Activated T-cell treated with anti-CD3 and anti-CD28 coated beads for 48 hours (primary cell): ENCODE data around the gene TMSB4X.
"Not testable (repeated sequence)": the region's sequence is repeated elsewhere in the genome, so short reads cannot be mapped to it uniquely, and the experiment has no call there.

Experiments
- DNase-seq: peaks from one replicate; pipeline ENCODE4 v3.0.0-alpha.2; 2020; ENCODE audit warnings: low read depth

The TMSB4X gene

DNA sequence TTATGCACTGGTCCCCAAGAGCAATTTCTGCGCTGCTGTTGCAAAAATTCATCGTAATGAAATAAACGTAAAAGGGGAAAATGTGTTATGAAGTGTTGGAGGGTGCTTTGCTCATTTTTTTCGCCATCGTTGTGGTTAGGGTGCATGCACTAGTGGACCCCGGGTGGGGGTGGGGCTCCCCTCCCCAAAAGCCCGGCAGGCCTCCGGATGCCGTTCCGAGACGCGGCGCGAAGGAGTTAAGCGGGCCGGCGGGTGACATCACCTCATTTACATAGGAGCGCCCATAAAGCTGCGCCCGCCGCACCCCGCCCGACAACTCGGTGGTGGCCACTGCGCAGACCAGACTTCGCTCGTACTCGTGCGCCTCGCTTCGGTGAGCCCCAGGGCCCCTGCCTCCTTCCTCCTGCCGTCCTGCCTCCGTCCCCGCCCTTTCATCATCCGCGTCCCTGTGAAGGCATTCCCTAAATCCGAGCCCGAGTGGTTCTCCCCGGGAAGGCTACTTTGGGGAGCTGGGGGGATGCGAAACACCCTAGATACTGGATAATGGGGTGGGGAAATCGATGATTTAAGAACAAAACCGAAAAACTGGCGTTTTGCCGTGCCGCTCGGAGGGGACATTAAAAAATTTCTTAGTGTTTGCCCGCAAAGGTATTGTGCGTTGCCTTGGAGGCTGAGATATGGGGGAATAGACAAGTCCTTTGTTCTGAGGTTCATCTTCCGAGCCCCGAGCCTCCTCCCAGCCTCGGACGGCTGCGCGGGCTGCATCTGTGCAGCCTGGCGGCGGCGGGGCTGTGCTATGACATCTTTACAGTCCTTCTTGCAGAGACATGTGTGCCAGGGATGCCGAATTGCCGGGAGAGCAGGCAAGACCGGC lies at the start of gene TMSB4X:
Gene TMSB4X, plus strand, starts transcription at position 315 of the 874 bp plus-strand sequence.
- peak; percentile 77 for DNase-seq

DNA sequence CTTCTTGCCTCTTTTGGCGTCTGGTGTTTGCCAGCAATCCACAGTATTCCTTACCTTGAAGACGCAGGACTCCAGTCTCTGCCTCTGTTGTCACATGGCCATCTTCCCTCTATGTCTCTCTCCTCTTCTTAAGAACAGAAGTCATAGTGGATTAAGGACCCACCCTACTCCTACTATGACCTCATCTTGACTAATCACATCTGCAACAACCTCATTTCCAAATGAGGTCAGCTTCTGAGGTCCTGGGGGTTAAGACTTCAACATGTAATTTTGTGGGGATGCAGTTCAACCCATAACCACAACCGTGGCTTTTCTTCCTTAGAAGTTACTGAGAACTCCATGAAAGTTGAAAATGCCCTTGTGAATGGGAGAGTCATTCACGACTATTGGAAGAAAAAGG lies 45.2 kb upstream of the TMSB4X start:
- no peak for DNase-seq

DNA sequence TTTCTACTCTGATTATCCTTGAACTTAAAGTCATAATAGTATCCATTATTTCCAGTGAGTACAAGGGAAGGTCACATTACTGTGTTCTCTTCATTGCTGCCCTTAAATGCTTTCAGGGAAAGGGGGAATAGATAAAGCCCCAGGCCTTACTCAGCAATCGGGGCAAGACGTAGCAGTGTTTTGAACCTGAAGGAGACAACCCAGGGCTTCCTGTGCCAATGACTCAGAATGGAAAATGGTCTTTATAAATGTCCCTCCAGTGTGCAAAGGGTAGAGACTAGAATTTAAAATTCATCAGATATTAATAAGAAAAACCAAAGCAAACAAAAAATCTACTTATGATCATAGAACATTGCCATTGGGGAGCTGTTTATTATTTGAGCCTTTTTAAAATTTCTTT lies 44.8 kb upstream of the TMSB4X start:
- no peak for DNase-seq

DNA sequence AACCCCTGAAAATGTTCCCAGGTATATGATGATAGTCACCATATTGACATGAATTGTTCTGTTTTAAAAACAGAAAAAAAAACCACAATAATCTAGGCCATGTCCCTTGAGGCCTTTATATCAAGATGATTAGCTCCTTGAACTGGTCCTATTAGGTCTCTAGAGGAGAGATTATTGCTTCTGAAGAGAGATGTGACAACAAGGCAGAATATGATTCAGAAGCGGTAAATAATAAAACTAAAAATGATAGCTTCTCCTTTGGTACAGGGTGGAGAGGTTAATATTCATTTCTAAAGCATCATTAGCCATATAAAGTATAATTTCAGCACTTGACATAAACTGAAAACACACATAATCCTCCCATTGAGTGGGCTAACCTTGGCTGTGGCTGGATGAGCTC lies 42.7 kb upstream of the TMSB4X start:
- no peak for DNase-seq

DNA sequence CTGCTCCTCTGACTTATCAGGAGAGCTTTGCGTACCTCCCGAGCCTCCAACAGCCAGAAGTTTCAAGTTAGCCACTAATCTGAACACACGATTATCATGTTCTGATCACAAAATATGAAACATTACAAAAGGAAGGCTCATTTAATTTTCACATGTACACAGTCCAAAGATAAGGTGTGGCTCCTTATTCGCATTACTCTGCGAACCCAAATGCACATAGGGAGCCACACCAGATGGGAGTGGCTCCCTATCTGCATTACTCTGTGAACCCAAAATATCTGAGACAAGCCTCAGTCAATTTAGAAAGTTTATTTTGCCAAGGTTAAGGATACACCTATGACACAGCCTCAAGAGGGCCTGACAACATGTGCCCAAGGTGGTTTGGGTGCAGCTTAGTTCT lies 40.1 kb upstream of the TMSB4X start:
- no peak for DNase-seq

DNA sequence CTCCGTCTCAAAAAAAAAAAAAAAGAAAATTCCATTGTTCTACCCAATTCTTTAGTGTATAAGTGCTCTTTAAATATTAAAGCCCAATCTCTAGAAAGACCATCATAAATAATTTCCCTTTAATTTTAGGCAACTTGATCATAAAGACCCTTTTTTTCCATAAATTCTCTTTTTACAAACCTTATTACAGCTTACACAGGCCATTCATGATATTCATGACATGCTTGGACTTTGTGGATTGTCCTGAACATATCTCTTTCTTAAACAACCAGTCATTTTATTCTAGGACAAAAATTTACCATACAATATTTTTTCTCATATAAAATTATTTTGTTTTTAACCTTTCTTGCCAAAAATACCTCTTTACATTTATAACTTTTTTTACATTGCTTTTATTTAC lies 38.0 kb upstream of the TMSB4X start:
- DNase-seq = no peak

DNA sequence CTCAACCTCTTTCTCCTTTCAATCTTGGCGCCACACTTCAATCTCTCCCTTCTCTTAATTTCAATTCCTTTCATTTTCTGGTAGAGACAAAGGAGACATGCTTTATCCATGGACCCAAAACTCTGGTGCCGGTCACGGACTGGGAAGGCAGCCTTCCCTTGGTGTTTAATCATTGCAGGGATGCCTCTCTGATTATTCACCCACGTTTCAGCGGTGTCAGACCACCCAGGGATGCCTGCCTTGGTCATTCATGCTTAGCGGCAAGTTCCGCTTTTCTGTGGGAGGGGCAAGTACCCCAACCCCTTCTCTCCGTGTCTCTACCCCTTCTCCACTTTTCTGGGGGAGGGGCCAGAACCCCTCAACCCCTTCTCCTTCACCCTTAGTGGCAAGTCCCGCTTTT lies 34.4 kb upstream of the TMSB4X start:
- DNase-seq = not testable (repeated sequence)

DNA sequence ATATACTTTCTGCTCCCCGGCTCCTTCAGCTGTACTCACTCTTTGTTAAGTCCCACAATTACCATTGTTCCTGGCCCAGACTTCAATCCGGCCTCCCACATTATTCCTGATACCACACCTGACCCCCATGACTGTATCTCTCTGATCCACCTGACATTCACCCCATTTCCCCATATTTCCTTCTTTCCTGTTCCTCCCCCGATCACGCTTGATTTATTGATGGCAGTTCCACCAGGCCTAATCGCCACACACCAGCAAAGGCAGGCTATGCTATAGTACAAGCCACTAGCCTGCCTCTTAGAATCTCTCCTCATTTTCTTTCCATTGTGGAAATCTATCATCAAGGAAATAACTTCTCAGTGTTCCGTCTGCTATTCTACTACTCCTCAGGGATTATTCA lies 31.3 kb upstream of the TMSB4X start:
- DNase-seq = not testable (repeated sequence)

DNA sequence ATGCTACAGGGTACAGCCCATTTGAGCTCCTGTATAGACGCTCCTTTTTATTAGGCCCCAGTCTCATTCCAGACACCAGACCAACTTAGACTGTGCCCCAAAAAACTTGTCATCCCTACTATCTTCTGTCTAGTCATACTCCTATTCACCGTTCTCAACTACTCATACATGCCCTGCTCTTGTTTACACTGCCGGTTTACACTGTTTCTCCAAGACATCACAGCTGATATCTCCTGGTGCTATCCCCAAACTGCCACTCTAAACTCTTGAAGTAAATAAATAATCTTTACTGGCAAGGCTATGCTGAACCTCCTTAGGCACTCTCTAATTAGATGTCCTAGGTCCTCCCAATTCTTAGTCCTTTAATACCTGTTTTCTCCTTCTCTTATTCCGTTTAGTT lies 30.5 kb upstream of the TMSB4X start:
- DNase-seq = not testable (repeated sequence)

DNA sequence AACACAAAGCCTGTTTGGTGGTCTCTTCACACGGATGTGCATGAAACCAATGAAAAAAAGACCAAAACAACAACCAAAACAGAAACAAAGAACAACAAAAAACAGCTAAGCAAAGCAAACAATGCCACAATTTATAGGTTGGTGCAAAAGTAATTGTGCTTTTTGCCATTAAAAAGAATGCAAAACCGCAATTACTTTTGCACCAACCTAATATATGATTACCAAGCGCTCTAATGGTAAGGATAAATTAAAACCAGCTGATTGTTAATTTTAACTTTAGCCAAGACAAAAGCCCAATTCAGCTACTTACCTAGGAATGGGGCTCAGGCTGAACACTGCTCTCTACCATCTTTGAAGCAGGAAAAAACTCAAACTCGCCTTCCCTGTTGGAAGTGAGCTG lies 29.4 kb upstream of the TMSB4X start:
- DNase-seq = no peak

DNA sequence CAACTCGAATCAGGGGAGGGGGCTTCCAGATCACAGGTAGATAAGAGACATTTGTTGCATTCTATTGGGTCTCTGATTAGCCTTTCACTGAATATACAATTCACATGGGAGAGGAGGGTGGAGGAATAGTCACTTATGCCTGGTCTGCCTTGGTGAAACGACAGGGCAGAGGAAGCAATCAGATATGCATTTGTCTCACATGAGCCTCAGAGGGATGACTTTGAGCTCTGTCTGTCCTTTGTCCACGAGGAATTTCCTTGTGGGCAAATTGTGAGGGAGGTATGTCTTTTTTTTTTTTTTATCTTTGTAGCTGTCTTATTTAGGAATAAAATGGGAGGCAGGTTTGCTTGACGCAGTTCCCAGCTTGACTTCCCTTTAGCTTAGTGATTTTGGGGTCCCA lies 28.5 kb upstream of the TMSB4X start:
- no peak for DNase-seq

DNA sequence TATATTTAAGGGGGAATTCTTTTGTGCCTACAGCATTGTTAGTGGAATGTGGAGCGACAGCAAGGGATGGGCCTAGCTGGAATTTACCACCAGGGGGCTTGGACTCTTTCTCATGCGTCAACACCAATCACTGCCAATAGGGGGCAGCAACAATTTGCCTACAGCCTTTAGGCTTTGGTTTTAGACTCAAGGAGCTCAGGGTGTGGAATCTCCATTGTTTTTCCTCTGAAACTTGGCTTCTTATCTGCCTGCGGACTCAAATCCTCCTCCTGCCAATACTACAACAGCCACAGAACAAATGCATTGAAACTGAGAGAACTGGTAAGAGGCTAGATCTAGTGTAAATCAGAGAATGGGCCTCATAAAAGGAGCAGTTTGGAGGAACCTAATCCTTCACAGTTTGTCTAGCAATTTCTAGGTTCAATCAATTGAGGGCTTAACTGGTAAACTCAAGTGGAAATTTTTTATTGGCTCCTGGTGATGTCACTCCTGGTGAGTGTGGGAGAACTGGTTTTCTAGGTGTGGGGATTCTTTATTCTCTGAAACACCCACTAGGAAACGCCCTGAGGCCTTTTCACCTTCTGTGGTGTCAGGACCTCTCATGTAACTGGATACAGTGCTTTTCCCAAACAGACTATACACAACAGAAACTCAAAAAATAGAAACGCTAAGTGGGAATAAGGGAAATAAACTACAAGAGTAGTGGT lies 27.9 kb upstream of the TMSB4X start:
- no peak for DNase-seq

DNA sequence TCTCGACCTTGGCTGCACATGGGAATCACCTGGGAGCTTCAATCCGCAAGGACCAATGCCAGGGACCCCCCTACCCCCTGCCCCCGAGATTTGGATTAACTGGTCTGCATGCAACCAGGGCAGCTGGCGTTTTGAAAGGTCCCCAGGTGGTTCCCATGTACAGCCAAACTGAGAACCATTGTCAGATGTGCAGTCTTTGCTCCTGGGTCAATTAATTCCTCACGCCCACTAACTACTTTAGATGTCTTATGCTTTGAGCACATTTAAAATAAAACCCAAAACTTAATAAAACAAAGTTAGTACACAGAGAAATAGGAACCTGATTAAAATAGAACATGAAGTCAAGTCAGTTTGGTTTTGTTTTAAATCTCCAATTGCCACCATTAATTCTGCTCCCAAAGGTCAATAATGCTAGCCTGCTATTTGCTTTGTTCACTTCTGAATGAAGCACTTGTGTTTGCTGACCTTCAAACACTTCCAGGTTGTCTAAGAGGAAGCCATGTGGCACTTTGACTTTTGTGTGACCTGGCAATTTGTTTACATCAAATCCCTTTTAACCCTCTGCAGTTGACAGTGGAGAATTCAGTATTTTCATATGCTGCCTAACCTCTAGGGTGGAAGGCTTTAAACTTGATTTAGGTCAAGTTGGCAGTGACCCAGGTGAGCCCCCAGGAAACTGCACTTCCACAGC lies 27.2 kb upstream of the TMSB4X start:
- no peak for DNase-seq

DNA sequence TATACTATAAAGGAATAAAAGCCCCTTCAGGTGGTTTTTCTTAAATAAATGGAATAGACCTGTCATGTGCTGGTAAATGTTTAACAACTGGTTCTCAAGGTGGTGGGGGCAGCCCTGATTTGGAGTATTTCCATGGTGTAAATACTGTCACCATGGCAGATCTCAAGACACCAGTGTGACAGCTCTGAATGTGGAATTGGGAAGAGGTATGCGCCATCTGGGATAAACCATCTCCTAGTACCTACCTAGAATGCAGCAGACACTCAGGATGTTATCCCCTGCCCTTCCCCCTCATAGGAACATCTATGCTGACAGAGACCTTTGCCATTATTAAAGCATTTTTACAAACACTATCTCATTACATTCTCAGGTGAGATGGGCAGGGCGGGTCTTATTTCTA lies 26.4 kb upstream of the TMSB4X start:
- DNase-seq = no peak

DNA sequence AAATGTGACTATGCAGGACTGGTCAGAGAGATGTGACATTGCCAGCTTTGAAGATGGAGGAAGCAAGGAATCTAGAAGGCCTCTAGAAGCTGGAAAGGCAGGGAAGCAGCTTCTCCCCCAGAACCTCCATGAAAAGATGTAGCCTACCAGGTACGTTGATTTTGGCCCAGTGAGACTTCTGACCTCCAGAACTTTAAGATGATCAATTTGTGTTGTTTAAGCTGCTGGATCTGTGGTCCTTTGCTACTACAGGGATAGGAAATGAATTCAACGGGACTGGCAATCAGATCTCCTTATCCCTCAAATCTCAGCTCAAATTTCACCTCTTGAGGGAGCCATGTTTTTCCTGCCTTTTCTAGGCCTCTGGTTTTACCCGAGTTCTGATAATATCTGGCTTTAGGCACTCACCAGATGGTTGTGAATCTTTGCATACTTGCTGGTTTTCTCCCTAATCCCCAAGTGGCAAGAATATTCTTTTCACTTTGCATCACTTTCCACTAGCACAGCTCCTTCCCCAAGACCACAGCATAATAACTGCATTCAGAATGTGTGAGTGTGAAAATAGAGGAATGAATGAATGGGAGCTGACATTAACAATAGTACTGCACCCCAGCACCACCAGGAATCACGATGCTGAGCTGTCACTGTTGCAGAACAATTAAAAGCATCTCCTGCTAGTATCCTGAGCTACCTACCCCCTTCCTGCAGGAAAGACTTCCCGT lies 25.5 kb upstream of the TMSB4X start:
- no peak for DNase-seq

DNA sequence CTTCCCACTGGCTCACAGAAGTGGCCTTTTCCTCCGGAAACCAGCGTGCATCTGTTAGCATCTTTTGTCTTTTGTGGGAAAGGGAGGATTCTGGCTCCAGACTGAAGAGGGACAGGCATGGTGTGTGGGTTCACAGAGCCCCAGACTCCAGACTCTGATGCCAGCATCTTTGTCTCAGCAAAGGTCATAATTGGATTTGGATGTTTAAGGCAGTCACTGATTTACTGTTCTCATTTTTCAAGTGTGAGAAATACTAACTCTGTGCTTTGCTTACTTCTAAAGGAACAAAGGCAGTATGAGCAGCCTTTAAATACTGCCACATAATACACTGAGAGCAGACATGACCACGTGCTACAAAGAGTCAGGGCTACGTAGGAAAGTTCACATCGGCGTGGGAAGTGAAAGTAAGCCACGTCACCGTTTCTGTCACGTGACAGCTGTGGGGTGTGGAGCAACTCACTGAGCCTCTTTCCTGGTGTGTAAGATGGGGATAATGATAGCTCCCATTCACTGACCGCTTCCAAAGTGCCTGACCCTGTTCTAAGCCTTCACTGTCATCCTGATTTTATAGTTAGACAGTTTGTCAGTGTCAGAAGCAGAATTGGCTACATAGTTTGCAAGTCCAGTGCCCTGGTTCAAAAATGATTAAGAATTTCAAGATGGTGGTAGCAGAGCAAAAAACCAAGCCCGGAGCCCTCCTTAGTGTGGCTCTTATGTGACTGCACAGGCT lies 24.8 kb upstream of the TMSB4X start:
- peak; percentile 76 for DNase-seq

DNA sequence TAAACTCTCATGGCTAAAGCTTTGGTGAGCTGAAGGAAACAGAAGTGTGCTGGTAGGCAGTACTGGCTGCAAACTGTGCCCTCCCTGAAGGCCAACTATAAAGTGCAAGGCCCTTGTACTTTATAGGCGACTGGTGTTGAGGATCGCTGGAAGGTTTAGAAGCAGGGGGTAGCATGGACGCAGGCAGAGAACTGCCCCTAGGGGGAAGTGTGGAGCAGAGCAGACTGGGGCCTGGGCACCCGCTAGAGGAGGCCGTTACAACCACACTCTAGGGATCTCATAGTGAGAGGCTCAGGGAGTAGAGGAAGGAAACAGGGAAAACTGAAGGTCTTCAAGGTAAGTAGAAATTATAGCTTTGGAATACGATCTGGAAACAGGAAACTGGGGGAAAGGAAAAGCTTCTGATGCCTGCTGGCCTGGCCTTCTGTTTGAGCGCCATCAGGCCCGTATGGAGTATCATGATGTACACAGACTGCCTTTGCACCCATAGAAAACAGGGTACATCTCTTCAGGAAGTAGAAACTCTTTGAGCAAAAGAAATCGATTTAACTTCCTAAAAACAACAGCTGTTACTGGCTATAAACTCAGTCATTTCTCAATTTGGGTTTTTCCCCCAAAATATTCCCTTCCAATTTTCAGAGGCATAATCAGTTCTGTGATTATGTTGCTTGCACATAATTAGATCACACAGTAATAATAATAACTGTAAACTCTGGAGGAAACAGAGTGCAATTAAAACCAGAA lies 23.9 kb upstream of the TMSB4X start:
- no peak for DNase-seq

DNA sequence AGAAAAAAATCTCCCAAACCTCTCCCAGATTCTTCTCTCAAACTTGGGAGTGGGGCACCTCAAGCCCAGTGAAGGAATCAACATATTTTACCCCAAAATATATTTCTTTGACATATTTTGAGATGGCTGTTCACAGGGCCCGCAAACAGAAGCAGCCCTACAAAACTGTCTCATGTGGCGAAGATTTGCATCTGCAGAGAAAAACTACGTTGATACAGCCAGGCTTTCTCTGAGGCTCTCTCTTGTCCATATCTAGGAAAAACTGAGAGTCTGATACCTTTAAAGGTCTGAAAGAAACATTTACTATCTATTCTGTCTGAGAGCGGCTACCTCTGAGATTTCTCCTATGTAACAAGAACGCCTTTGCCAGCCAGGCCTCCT lies 23.3 kb upstream of the TMSB4X start:
- DNase-seq = no peak

DNA sequence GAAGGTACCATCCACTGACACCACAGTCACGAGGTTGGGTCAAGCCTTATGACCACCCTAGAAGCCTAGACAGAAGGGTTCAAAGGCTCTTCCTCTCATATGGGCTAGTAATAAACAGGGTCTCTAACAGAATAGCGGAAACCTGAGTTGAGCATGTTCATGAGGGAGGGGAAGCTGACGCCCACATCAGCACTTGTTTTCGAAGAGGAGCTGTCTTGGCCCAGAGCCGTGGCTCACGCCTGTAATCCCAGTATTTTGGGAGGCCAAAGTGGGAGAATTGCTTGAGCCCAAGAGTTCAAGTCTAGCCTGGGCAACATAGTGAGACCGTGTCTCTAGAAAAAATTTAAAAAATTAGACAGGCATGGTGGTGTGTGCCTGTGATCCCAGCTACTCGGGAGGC lies 21.5 kb upstream of the TMSB4X start:
- no peak for DNase-seq

DNA sequence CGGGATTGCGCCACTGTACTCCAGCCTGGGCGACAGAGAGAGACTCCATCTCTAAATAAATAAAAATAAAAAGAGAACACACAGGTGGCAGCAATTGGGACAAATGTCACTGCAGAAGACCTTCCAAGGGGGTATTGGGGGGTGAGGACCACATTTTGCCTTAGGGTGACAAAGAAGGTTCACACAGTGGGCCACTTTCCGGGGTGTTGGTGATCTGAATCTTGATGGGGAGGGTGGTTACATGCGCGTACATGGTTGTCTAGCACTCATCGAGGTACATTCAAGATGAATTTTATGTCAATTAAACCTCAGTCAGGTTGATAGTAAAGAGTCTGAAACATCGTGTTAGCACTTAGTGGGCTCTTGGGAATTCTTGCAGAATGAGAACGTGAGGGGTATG lies 20.5 kb upstream of the TMSB4X start:
- no peak for DNase-seq

DNA sequence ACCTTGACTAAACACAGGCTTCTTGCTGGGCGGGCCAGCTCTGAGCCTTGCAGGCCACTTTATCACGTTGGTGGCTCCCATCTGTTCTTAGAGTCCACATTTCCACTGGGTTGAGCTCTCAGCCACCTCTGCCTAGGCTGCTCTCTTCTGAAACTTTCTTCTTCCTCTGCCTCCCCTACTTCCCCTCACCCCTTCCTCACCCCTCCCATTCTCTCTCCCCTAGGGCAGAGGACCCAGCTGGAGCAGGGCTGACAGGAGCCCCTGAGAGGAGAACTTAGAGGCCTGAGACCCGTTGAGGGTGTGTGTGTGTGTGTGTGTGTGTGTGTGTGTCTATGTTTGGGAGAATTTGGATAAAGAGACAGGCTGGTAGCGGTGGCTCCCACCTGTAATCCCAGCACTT lies 19.9 kb upstream of the TMSB4X start:
- no peak for DNase-seq
